GM23338 (cell line): ENCODE measurements around the gene RNU5B-1. TPM values are rescaled to one million over a fixed set of nuclear protein-coding genes. Genes with fewer than 3 reads are reported as not detected.

Experiments used
- ATAC-seq: fragments of 200-7000 bp; cut with Tn5 transposase; 3 replicates; pipeline ENCODE4 v1.9.1; 2020
- DNase-seq: peaks from one replicate; pipeline ENCODE4 v3.0.0-alpha.2; 2015; ENCODE audit warnings: low spot score
- H2AFZ ChIP-seq: fragments of 200-600 bp; sonication (generic); 2 replicates; pipeline ENCODE4 v1.8.0; 2016; ENCODE audit warnings: antibody characterized with exemption, mild to moderate bottlenecking, moderate library complexity
- H3F3A ChIP-seq: fragments of 200-600 bp; sonication (generic); replicated peaks from 2 replicates; pipeline ENCODE4 v1.8.0; 2017; ENCODE audit warnings: antibody characterized with exemption, mixed run types, low read depth
- H3K27ac ChIP-seq: fragments of 200-600 bp; sonication (generic); 2 replicates; pipeline ENCODE4 v1.6.1; 2016; ENCODE audit warnings: low read depth
- H3K27me3 ChIP-seq: fragments of 200-600 bp; sonication (generic); 2 replicates; pipeline ENCODE4 v1.8.0; 2016; ENCODE audit warnings: mild to moderate bottlenecking, mixed run types, moderate library complexity; ENCODE audit not compliant: insufficient read depth
- H3K36me3 ChIP-seq: fragments of 200-600 bp; sonication (generic); 2 replicates; pipeline ENCODE4 v1.8.0; 2016; ENCODE audit warnings: mild to moderate bottlenecking; ENCODE audit not compliant: insufficient read depth
- H3K4me1 ChIP-seq: fragments of 200-600 bp; sonication (generic); 2 replicates; pipeline ENCODE4 v1.8.0; 2016; ENCODE audit warnings: mild to moderate bottlenecking, moderate library complexity; ENCODE audit not compliant: insufficient read depth
- H3K4me2 ChIP-seq: fragments of 200-600 bp; sonication (generic); 2 replicates; pipeline ENCODE4 v1.7.1; 2017; ENCODE audit warnings: mixed run types
- H3K4me3 ChIP-seq: fragments of 200-600 bp; sonication (generic); 2 replicates; pipeline ENCODE4 v1.6.1; 2016; ENCODE audit warnings: mixed run types
- H3K79me2 ChIP-seq: fragments of 200-600 bp; sonication (generic); replicated peaks from 2 replicates; pipeline ENCODE4 v1.8.0; 2017; ENCODE audit warnings: mild to moderate bottlenecking; ENCODE audit not compliant: insufficient read depth
- H3K9me2 ChIP-seq: fragments of 200-600 bp; sonication (generic); 2 replicates; pipeline ENCODE4 v1.8.0; 2017; ENCODE audit not compliant: insufficient read depth
- H4K20me1 ChIP-seq: fragments of 200-600 bp; sonication (generic); replicated peaks from 2 replicates; pipeline ENCODE4 v1.8.0; 2017; ENCODE audit warnings: mild to moderate bottlenecking; ENCODE audit not compliant: insufficient read depth
- H3K27ac Mint-ChIP-seq: 2 replicates; pipeline ENCODE4 v1.8.0; 2020; ENCODE audit warnings: inconsistent platforms, mild to moderate bottlenecking, moderate library complexity, mixed read lengths
- H3K27me3 Mint-ChIP-seq: 3 replicates; pipeline ENCODE4 v1.8.0; 2022; ENCODE audit warnings: low read depth, mild to moderate bottlenecking, moderate library complexity, mixed read lengths, inconsistent platforms; ENCODE audit not compliant: insufficient read depth, poor library complexity
- H3K36me3 Mint-ChIP-seq: 3 replicates; pipeline ENCODE4 v1.8.0; 2021; ENCODE audit warnings: low read depth, mild to moderate bottlenecking, inconsistent platforms, moderate library complexity, mixed read lengths
- H3K4me1 Mint-ChIP-seq: 3 replicates; pipeline ENCODE4 v1.8.0; 2020; ENCODE audit warnings: mild to moderate bottlenecking, inconsistent platforms, mixed read lengths
- H3K4me3 Mint-ChIP-seq: 3 replicates; pipeline ENCODE4 v1.8.0; 2021; ENCODE audit warnings: moderate library complexity, mild to moderate bottlenecking, inconsistent platforms, mixed read lengths
- H3K9me3 Mint-ChIP-seq: 3 replicates; pipeline ENCODE4 v1.8.0; 2020; ENCODE audit warnings: moderate library complexity, mild to moderate bottlenecking, inconsistent platforms, mixed read lengths
- CREB1 ChIP-seq: fragments of 250-450 bp; sonication (Bioruptor Pico); IDR thresholded peaks from 2 replicates; pipeline ENCODE4 v1.5.0; 2020; ENCODE audit warnings: low read depth, mild to moderate bottlenecking, moderate library complexity
- EZH2 ChIP-seq: fragments of 200-600 bp; sonication (generic); IDR thresholded peaks from one replicate; pipeline ENCODE4 v1.8.0; 2017; ENCODE audit warnings: antibody characterized with exemption, mild to moderate bottlenecking, low read depth; ENCODE audit not compliant: unreplicated experiment
- EZH2phosphoT487 ChIP-seq: fragments of 200-600 bp; sonication (generic); IDR thresholded peaks from one replicate; pipeline ENCODE4 v1.8.1; 2018; ENCODE audit warnings: antibody characterized with exemption; ENCODE audit not compliant: unreplicated experiment
- JUNB ChIP-seq: IDR thresholded peaks from one replicate; pipeline ENCODE4 v1.6.1; 2016; ENCODE audit warnings: antibody characterized with exemption; ENCODE audit not compliant: unreplicated experiment
- NANOG ChIP-seq: IDR thresholded peaks from 2 replicates; pipeline ENCODE4 v1.6.1; 2016; ENCODE audit warnings: antibody characterized with exemption, borderline replicate concordance
- POLR2AphosphoS5 ChIP-seq: IDR thresholded peaks from 2 replicates; pipeline ENCODE4 v1.6.1; 2016; ENCODE audit warnings: antibody characterized with exemption, low read depth
- STAT1 ChIP-seq: IDR thresholded peaks from one replicate; pipeline ENCODE4 v1.6.1; 2016; ENCODE audit warnings: antibody characterized with exemption; ENCODE audit not compliant: unreplicated experiment
- ZNF114 ChIP-seq: fragments of 250-450 bp; sonication (Bioruptor Pico); IDR thresholded peaks from 2 replicates; pipeline ENCODE4 v1.5.0; 2020; ENCODE audit warnings: mild to moderate bottlenecking, moderate library complexity
- ZNF331 ChIP-seq: fragments of 250-450 bp; sonication (Bioruptor Pico); IDR thresholded peaks from 2 replicates; pipeline ENCODE4 v1.5.0; 2020; ENCODE audit warnings: low read depth, mild to moderate bottlenecking, moderate library complexity
- polyA plus RNA-seq: library from polyadenylated mRNA; unstranded; fragments of >200 nt; fragmentation: Nextera tagmentation; extraction: Ambion mirVana; gene quantifications from 2 replicates; pipeline ENCODE4 v1.2.1, GENCODE V29; 2016
- total RNA-seq: library from RNA; depleted of rRNA; stranded (reverse); fragments of >200 nt; shearing (Covaris generic); gene quantifications from 2 replicates; pipeline ENCODE4 v1.2.3, GENCODE V29; 2014
- TF ChIP-seq, protein P1 (sequence below): IDR thresholded peaks from one replicate; pipeline ENCODE4 v1.6.1; 2018; ENCODE audit warnings: antibody characterized with exemption; ENCODE audit not compliant: unreplicated experiment
- TF ChIP-seq, protein P2 (sequence below), 2 experiments: fragments of 200-600 bp in 1 of 2; sonication (generic) in 1 of 2; conservative IDR thresholded peaks; 2 replicates each; pipeline versions ENCODE4 v1.5.1 to v1.6.1; 2016 to 2017; ENCODE audit warnings: antibody characterized with exemption in 2 of 2, low read depth in 2 of 2, mild to moderate bottlenecking in 2 of 2, moderate library complexity in 1 of 2
- TF ChIP-seq, protein P3 (sequence below): IDR thresholded peaks from 2 replicates; pipeline ENCODE4 v1.6.1; 2016; ENCODE audit warnings: antibody characterized with exemption

RNU5B-1 gene
- total and polyA plus RNA-seq, 2 experiments from 2014 or later = not detected

DNA sequence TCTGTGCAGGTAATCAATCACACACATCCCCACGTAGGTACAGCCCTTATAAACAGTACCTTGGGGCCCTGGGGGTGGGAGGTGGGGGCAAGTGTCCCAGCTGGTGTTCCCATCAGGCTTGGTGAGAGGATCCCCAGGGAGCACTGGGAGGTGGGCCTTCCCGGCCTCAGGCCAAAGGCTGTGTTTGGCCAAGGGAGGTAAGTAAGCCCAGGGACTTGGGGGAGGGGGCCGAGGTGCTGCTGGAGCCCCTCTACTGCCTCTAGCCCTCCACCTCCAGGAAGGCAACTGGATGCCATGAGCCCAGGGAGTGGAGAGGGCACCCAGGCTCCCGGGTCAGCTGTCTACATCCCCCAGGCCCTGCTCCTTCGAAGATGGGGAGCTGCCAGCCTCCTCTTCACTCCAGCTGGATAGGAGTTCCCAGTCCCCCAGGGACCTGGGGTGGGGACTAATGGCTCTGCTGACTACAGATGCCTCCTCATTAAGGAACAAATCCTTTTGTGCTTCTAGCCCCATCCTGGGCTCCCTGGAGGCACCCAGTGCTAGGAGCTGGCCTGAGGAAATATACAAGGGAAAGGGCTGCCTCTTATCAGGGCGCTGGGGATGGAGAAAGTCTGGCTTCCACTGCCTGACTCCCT is 33.1 kb downstream of the RNU5B-1 start (continued):
- TF ChIP-seq, protein P1, sequence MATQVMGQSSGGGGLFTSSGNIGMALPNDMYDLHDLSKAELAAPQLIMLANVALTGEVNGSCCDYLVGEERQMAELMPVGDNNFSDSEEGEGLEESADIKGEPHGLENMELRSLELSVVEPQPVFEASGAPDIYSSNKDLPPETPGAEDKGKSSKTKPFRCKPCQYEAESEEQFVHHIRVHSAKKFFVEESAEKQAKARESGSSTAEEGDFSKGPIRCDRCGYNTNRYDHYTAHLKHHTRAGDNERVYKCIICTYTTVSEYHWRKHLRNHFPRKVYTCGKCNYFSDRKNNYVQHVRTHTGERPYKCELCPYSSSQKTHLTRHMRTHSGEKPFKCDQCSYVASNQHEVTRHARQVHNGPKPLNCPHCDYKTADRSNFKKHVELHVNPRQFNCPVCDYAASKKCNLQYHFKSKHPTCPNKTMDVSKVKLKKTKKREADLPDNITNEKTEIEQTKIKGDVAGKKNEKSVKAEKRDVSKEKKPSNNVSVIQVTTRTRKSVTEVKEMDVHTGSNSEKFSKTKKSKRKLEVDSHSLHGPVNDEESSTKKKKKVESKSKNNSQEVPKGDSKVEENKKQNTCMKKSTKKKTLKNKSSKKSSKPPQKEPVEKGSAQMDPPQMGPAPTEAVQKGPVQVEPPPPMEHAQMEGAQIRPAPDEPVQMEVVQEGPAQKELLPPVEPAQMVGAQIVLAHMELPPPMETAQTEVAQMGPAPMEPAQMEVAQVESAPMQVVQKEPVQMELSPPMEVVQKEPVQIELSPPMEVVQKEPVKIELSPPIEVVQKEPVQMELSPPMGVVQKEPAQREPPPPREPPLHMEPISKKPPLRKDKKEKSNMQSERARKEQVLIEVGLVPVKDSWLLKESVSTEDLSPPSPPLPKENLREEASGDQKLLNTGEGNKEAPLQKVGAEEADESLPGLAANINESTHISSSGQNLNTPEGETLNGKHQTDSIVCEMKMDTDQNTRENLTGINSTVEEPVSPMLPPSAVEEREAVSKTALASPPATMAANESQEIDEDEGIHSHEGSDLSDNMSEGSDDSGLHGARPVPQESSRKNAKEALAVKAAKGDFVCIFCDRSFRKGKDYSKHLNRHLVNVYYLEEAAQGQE = no peak
- TF ChIP-seq STAT1 (no peak), CREB1 (no peak), ZNF331 (CRISPR knock-in tag) (no peak), EZH2 (no peak)
- TF ChIP-seq, protein P2, sequence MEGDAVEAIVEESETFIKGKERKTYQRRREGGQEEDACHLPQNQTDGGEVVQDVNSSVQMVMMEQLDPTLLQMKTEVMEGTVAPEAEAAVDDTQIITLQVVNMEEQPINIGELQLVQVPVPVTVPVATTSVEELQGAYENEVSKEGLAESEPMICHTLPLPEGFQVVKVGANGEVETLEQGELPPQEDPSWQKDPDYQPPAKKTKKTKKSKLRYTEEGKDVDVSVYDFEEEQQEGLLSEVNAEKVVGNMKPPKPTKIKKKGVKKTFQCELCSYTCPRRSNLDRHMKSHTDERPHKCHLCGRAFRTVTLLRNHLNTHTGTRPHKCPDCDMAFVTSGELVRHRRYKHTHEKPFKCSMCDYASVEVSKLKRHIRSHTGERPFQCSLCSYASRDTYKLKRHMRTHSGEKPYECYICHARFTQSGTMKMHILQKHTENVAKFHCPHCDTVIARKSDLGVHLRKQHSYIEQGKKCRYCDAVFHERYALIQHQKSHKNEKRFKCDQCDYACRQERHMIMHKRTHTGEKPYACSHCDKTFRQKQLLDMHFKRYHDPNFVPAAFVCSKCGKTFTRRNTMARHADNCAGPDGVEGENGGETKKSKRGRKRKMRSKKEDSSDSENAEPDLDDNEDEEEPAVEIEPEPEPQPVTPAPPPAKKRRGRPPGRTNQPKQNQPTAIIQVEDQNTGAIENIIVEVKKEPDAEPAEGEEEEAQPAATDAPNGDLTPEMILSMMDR (conservative IDR thresholded peaks at IDR 0.05; ENCODE audit: low read depth in 2 of 2) = no peak

DNA sequence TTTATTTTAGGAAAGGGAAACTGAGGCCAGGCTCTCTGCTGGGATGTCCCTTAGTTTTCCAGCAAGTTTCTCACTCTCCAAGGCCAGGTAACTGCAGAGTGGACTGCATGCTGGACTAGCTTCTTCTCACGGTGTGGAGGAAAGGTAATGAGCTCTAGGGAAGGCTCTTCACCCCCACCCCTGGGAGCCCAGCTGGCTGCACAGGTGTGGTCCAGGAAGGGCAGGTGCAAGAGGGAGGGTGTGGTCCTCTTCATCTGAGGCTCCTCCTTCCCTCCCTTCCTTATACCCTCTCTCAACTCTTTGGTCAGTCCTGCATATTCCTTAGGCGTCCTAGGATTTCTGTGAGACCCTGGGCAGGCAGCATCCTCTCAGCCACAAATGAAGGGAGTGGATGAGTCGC is 33.9 kb downstream of the RNU5B-1 start:
- Histone ChIP-seq H3K4me1 (peaks cover 62% of the 10 kb centered on the region), H3K79me2 (no peaks in the 10 kb centered on the region), H3K27ac (0 out of 2 replicates have a peak overlapping the region, but pooled peaks have one; percentile 39), H3K9me2 (no peaks in the 10 kb centered on the region), H3F3A (peaks cover 7% of the 10 kb centered on the region; the same call in 1 of the 2 replicates), H3K4me2 (peak overlapping the region; percentile 38; the same call in 1 of the 2 replicates), H2AFZ (no peak overlapping the region), H4K20me1 (peaks cover 4% of the 10 kb centered on the region; the same call in 1 of the 2 replicates), H3K4me3 (no peak overlapping the region), H3K27me3 (no peaks in the 10 kb centered on the region), H3K36me3 (no peaks in the 10 kb centered on the region)
- peaks cover 3% of the 10 kb centered on the region; the same call in 1 of the 3 replicates for H3K36me3 Mint-ChIP-seq
- H3K27me3 Mint-ChIP-seq = peaks cover 13% of the 10 kb centered on the region
- ATAC-seq = no peak
- H3K9me3 Mint-ChIP-seq = no peaks in the 10 kb centered on the region
- no peak for DNase-seq
- H3K27ac Mint-ChIP-seq = no peak overlapping the region
- no peak overlapping the region; the same call in 2 of the 3 replicates for H3K4me3 Mint-ChIP-seq
- peaks cover 67% of the 10 kb centered on the region for H3K4me1 Mint-ChIP-seq
- TF ChIP-seq, protein P3, sequence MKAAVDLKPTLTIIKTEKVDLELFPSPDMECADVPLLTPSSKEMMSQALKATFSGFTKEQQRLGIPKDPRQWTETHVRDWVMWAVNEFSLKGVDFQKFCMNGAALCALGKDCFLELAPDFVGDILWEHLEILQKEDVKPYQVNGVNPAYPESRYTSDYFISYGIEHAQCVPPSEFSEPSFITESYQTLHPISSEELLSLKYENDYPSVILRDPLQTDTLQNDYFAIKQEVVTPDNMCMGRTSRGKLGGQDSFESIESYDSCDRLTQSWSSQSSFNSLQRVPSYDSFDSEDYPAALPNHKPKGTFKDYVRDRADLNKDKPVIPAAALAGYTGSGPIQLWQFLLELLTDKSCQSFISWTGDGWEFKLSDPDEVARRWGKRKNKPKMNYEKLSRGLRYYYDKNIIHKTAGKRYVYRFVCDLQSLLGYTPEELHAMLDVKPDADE = no peak
- TF ChIP-seq JUNB (no peak), STAT1 (no peak), EZH2 (no peak), CREB1 (no peak), ZNF331 (CRISPR knock-in tag) (no peak), EZH2phosphoT487 (no peak), POLR2AphosphoS5 (no peak), ZNF114 (CRISPR knock-in tag) (no peak), NANOG (no peak)
- TF ChIP-seq, protein P2 (conservative IDR thresholded peaks at IDR 0.05; ENCODE audit: low read depth in 2 of 2) = no peak
- TF ChIP-seq, protein P1 = no peak
